Panc1 (cell line): ENCODE data around the gene CNPPD1. TPM values are rescaled to one million over a fixed set of nuclear protein-coding genes. Genes with fewer than 3 reads are reported as not detected.

Experiments
- ATAC-seq: fragments of 200-7000 bp; cut with Tn5 transposase; 2 replicates; pipeline ENCODE4 v1.9.1; 2020; ENCODE audit warnings: mild to moderate bottlenecking, moderate library complexity
- BruUV-seq: library from RNA; stranded (reverse); fragments of 400-500 nt; replicated peaks from 2 replicates; lab custom pipeline; 2021; lab: Mats Ljungman, UMichigan
- CTCF ChIA-PET: fragments of 300-600 bp; sonication (Branson Sonifier 250); formaldehyde crosslinking; loops from one replicate; lab custom pipeline; 2022; ENCODE audit warnings: antibody characterized with exemption; lab: Charles Lee
- POLR2A ChIA-PET: fragments of 300-600 bp; sonication (Branson Sonifier 250); formaldehyde crosslinking; loops from one replicate; lab custom pipeline; 2022; ENCODE audit warnings: antibody characterized with exemption; lab: Charles Lee
- DNase-seq: peaks from one replicate; pipeline ENCODE4 v3.0.0-alpha.2; 2010; ENCODE audit warnings: low read depth, low spot score
- H3K27ac ChIP-seq: 2 replicates; pipeline ENCODE4 v1.5.1; 2011; ENCODE audit warnings: mild to moderate bottlenecking, low read length, inconsistent platforms
- H3K27me3 ChIP-seq: fragments of 200-500 bp; sonication (Bioruptor generic); 2 replicates; pipeline ENCODE4 v1.6.0; 2014; ENCODE audit warnings: low read length, inconsistent platforms; ENCODE audit not compliant: control insufficient read depth, insufficient read depth
- H3K36me3 ChIP-seq: fragments of 200-500 bp; sonication (Bioruptor generic); 2 replicates; pipeline ENCODE4 v1.5.1; 2014; ENCODE audit warnings: inconsistent platforms, mild to moderate bottlenecking, low read length, moderate library complexity; ENCODE audit not compliant: control insufficient read depth, insufficient read depth
- H3K4me1 ChIP-seq: 2 replicates; pipeline ENCODE4 v1.5.1; 2011; ENCODE audit warnings: inconsistent platforms, mild to moderate bottlenecking, low read length, moderate library complexity; ENCODE audit not compliant: control insufficient read depth, insufficient read depth
- H3K4me3 ChIP-seq, 2 experiments: 2 replicates each; pipeline ENCODE4 v1.5.1; 2011 to 2012; ENCODE audit warnings: low read depth in 2 of 2, low read length in 2 of 2, mild to moderate bottlenecking in 2 of 2, inconsistent platforms in 1 of 2, moderate library complexity in 1 of 2
- H3K9me3 ChIP-seq: fragments of 200-500 bp; sonication (Bioruptor generic); 2 replicates; pipeline ENCODE4 v1.5.1; 2014; ENCODE audit warnings: low read depth, mild to moderate bottlenecking, inconsistent platforms, low read length, moderate library complexity; ENCODE audit not compliant: control insufficient read depth, insufficient read depth
- CTCF ChIP-seq: fragments of 450-650 bp; IDR thresholded peaks from 2 replicates; pipeline ENCODE4 v1.5.1; 2017; ENCODE audit warnings: mild to moderate bottlenecking
- POLR2AphosphoS5 ChIP-seq: IDR thresholded peaks from 2 replicates; pipeline ENCODE4 v1.6.1; 2012; ENCODE audit warnings: mild to moderate bottlenecking, low read depth, low read length, moderate library complexity
- REST ChIP-seq, 2 experiments: IDR thresholded peaks; 2 replicates each; pipeline ENCODE4 v1.6.1; 2011 to 2012; ENCODE audit warnings: low read depth in 2 of 2, control low read depth in 1 of 2, low read length in 1 of 2, mild to moderate bottlenecking in 1 of 2, moderate library complexity in 1 of 2; ENCODE audit not compliant: insufficient read depth in 1 of 2
- SIN3A ChIP-seq: IDR thresholded peaks from 2 replicates; pipeline ENCODE4 v1.6.1; 2012; ENCODE audit warnings: low read depth, mild to moderate bottlenecking, low read length, moderate library complexity, borderline replicate concordance; ENCODE audit not compliant: insufficient read depth
- TCF7L2 ChIP-seq: IDR thresholded peaks from 2 replicates; pipeline ENCODE4 v1.6.1; 2011; ENCODE audit warnings: mild to moderate bottlenecking, low read depth, low read length, inconsistent platforms
- in situ Hi-C: cut with HindIII; loops from 2 replicates; pipeline ENCODE4 v1.10.0; 2016; ENCODE audit warnings: low sequenced_read_pairs, low pct_unique_long_range_greater_than_20kb
- intact Hi-C: fragments of 100-400 bp; cut with micrococcal nuclease; formaldehyde crosslinking; loops from one replicate; pipeline ENCODE4 v1.10.0; 2022; ENCODE audit not compliant: unreplicated experiment
- total RNA-seq: library from RNA; stranded (reverse); gene quantifications from one replicate; pipeline ENCODE4 v1.2.1, GENCODE V29; 2021; ENCODE audit not compliant: unreplicated experiment

Gene CNPPD1
- total RNA-seq, 1 experiment from 2014 or later: 55.7 TPM

GRCh38 chr2:219133976-219134375 is 42.7 kb downstream of the CNPPD1 start:
- Histone ChIP-seq H3K27me3 (no peaks in the 10 kb centered on the region), H3K27ac (no peak overlapping the region), H3K4me1 (no peaks in the 10 kb centered on the region), H3K36me3 (no peaks in the 10 kb centered on the region), H3K9me3 (no peaks in the 10 kb centered on the region), H3K4me3 (no peak overlapping the region)
- TF ChIP-seq CTCF (no peak), TCF7L2 (no peak), REST (IDR thresholded peaks at IDR 0.05; ENCODE audit: insufficient read depth in 1 of 2, low read depth in 2 of 2, low read length in 1 of 2) (no peak), SIN3A (no peak), POLR2AphosphoS5 (no peak)
- ATAC-seq: no peak
- DNase-seq: no peak
- ChIA-PET CTCF (no interaction called here), POLR2A (no interaction called here)
- intact Hi-C loops: no loop called here
- BruUV-seq: no TSS peak
- in situ Hi-C loops: no loop called here

GRCh38 chr2:219131744-219132143 is 45.0 kb downstream of the CNPPD1 start:
- Histone ChIP-seq H3K9me3 (no peaks in the 10 kb centered on the region), H3K27me3 (no peaks in the 10 kb centered on the region), H3K27ac (no peak overlapping the region), H3K36me3 (no peaks in the 10 kb centered on the region), H3K4me1 (no peaks in the 10 kb centered on the region), H3K4me3 (no peak overlapping the region)
- ChIA-PET CTCF (no interaction called here), POLR2A (no interaction called here)
- DNase-seq (no peak), ATAC-seq (no peak)
- TF ChIP-seq CTCF: no peak
- no peak for TF ChIP-seq POLR2AphosphoS5
- no peak for TF ChIP-seq TCF7L2
- no peak for TF ChIP-seq REST (IDR thresholded peaks at IDR 0.05; ENCODE audit: insufficient read depth in 1 of 2, low read depth in 2 of 2, low read length in 1 of 2)
- TF ChIP-seq SIN3A: no peak
- in situ Hi-C loops: no loop called here
- no TSS peak for BruUV-seq
- intact Hi-C loops: no loop called here
